IPS-NIHi11 (cell line): ENCODE measurements around the gene APOC3.
A peak's percentile ranks its signal among the peaks of the same experiment; 100 is the strongest.

Source experiments
- DNase-seq: peaks from one replicate; pipeline ENCODE4 v3.0.0; 2012; ENCODE audit warnings: mixed read lengths, low spot score

The APOC3 gene

DNA sequence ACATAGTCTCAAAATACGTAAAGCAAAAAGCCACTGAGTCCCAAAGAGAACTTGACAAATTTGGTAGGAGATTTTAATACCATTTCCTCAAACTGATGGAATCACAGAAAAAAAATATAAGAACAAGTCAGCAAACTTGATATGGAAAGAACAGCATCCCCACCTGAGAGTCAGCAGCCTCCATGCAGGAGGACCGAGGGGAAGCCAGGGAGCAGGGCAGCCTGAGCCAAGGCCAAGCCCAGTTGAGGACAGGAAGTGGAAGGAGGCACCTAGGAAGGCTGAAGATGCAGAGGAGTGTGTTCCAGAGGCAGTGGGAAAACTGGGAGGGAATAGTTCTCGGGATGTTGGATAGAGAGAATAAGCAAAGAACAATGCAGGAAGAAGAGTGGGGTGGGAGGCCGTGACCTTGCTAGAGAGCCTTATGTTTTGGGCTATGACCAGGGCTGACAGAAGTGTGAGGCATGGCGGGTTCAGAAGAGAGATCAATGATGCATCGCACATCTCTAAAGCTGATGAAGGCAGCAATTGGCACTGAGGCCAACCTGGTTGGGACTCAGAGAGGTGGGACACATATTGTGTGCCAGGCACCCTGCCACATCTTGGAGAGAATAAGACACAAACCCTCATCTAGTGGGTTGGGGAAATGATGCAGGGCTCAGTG lies 22.0 kb upstream of the APOC3 start:
- no peak for DNase-seq

DNA sequence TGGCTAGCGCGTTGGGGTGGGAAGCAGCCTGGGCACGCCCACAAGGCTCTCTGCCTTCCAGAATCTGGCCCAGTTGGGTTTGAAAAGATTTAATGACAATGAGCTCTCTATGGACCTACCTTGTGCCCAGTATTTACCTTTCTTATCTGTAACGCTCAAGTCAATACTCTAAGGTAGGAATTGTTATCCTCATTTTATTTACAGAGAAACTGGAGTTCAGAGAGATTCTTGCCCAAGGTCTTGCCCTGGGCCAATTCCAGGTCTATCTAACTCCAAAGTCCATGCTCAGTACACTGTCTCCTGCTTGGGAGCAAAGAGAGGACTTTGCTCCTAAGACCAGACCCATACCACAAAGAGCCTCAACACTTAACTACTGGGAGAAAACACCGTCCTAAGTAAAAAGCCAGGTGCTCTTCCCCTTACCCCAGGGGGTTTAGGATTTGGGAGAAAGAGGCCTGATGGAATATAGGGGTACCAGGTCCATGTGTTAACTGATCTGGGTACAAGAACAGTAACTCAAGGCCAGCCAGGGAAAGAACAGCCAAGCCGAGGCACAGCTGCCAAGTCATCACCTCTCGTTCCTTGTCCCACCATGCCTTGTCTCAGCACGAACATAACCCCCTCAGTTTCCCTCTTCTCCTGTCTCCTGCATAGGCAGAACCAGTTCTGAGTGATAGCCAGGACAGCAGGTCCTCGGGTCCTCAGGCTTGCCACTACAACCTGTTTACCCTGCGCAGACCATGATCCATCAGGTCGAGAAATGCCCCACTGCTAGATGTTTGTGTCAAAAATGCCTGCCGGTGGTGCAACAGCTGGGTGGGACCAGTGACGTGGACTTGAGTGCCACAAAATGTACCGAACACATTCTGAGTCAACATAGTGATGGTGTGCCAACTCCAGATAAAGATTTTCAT lies 21.2 kb upstream of the APOC3 start:
- no peak for DNase-seq

- no peak for DNase-seq
Observed at GRCh38 chr11:116811194-116811593, 18.5 kb upstream of the APOC3 start.

DNA sequence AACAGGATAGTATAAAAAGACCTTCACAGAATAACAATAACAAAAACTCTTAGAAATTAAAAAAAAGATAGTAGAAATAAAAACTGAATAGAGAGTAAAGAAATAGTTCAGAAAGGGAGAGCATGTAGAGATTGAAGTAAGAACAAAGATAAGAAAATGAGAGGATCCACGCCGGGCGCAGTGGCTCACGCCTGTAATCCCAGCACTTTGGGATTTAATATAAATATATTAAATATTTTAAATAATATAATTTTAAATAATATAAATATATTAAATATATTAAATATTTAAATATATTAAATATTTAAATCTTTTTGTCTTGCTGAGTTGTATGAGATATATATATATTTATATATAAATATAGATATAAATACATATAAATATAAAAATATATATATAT lies 17.6 kb upstream of the APOC3 start:
- no peak for DNase-seq

DNA sequence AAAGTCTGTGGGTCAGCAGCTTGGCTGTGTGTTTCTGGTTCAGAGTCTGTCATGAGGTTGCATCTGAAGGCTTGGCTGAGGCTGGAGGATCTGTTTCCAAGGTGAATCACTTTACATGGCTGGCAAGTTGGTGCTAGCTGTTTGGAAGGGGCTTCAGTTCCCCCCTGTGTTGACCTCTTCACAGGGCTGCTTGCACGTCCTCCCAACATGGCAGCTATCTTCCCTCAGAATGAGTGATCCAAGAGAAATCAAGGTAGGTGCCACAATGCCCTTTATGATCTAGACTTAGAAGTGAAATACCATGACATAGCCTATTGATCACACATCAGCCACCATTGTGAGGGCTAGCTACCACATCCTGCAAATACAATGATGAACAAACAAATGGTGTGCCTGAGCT lies 16.5 kb upstream of the APOC3 start:
- no peak for DNase-seq

- DNase-seq: no peak
Observed at GRCh38 chr11:116813781-116814471, 15.8 kb upstream of the APOC3 start.

- DNase-seq: no peak
Observed at GRCh38 chr11:116814502-116814901, 15.2 kb upstream of the APOC3 start.

DNA sequence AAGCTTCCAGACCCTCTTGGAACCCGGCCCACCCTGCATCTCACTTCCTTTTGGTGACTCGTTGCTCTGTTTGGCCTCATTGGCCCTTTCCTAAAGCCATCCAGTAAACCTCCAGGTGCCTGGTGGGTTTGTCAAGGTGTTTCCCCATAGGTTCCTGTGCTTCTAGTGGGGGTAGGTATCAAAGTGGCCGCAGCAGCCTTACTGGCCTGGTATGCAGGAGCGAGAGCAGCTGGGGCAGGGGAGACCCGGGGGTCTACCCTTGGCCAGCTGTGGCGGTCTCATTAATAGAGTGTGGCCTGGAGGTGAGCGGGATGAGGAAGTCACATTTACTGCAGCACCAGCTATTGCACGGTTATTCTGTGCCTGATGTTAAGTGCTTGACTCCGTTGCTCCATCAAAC lies 10.7 kb upstream of the APOC3 start:
- DNase-seq: no peak

- DNase-seq: peak; percentile 2
Observed at GRCh38 chr11:116821050-116821918, 8.4 kb upstream of the APOC3 start.

DNA sequence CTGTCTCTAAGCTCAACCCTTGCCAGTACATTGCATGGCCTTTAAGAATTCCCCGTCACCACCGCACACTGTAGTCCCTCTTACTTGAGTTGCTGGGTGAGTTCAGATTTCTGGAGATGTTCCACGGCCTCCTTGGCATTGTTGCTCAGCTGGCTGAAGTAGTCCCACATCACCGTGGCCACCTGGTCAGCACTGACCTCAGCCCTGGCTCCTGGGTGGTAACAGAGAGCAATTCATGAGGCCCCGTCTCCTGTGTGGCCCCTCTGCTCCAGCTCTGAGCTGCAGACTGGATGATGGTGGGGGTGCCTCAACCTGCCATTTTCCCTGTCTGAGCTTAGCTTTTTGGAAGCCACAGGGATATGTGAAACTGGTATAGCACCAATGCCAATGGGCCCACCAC lies 7.1 kb upstream of the APOC3 start:
- DNase-seq: no peak

DNA sequence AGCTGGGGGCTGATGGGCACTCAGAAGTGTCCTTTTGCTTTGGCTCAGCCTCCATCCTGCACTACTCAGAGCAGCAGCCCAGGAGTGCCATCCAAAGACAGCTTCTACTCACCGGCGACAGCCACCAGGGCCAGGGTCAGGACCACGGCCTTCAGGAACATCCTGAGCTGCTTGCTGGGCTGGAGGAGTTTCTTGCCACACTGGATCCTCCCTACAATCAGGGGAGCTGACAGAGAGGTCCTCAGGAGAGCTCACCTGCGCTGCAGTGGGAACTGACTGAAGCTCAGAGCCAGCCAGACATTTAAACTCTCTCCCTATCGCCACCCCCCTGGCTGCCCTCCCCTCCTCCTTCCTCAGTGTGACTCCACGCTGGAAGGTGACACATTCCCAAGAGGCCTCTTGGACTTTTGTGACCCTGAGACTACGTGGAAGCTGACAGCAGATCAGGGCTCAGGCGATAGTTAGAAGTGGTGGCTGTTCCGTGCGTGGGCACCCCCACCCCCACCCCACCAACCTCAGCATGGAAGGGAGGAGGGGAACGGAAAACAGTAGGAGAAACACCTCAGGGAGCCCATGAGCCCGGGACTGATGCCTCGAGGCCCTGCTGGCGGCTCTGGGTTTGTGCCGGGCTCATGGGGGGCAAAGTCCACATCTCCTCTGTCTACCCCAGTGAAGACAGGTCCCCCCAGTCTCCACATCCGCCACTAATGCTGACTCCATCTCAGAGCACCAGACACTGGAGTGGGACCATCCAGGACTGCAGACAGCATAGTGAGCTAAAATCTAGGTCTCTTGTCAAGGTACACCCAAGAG lies 6.5 kb upstream of the APOC3 start, which contains the start of gene APOA4:
Gene APOA4 (minus strand): TSS at position 274 of the 813 bp plus-strand sequence. CDS start 113 bp downstream, at position 161.
- no peak for DNase-seq

- DNase-seq: no peak
Observed at GRCh38 chr11:116825434-116825833, 4.3 kb upstream of the APOC3 start.

GRCh38 chr11:116825854-116826750 lies 3.6 kb upstream of the APOC3 start:
- DNase-seq: no peak

- no peak for DNase-seq
Observed at GRCh38 chr11:116826751-116827431, 2.8 kb upstream of the APOC3 start.

DNA sequence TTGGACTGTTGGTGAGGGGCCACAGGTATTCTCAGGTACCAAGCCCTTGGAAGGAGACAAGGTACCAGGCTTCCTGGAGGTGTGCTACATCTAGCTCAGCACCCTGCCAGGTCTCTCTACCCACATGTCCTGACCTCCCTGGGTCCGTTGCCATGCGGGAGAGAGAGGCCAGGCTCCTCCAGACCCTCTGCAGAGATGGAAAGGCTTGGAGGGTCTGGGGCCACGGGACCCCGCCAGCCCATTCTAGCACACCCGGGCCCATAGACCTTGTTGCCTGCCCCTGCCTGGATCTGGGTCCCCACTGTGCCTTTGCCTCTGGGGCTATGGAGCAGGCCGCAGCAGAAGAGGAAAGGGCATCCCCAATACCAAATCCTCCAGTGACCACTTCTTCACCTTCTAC lies 2.2 kb upstream of the APOC3 start:
- DNase-seq: no peak

GRCh38 chr11:116828632-116829524 lies 829 bp upstream of the APOC3 start:
- no peak for DNase-seq

DNA sequence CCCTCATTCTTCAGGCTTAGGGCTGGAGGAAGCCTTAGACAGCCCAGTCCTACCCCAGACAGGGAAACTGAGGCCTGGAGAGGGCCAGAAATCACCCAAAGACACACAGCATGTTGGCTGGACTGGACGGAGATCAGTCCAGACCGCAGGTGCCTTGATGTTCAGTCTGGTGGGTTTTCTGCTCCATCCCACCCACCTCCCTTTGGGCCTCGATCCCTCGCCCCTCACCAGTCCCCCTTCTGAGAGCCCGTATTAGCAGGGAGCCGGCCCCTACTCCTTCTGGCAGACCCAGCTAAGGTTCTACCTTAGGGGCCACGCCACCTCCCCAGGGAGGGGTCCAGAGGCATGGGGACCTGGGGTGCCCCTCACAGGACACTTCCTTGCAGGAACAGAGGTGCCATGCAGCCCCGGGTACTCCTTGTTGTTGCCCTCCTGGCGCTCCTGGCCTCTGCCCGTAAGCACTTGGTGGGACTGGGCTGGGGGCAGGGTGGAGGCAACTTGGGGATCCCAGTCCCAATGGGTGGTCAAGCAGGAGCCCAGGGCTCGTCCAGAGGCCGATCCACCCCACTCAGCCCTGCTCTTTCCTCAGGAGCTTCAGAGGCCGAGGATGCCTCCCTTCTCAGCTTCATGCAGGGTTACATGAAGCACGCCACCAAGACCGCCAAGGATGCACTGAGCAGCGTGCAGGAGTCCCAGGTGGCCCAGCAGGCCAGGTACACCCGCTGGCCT lies 641 bp downstream of the APOC3 start:
- DNase-seq: no peak
